ENCODE measurements around the gene AGBL3.
A peak's percentile ranks its signal among the peaks of the same experiment; 100 is the strongest.

Gene AGBL3

GRCh38 chr7:134942690-134943466, 43.4 kb upstream of the AGBL3 start:
- TF ChIP-seq, protein P1, sequence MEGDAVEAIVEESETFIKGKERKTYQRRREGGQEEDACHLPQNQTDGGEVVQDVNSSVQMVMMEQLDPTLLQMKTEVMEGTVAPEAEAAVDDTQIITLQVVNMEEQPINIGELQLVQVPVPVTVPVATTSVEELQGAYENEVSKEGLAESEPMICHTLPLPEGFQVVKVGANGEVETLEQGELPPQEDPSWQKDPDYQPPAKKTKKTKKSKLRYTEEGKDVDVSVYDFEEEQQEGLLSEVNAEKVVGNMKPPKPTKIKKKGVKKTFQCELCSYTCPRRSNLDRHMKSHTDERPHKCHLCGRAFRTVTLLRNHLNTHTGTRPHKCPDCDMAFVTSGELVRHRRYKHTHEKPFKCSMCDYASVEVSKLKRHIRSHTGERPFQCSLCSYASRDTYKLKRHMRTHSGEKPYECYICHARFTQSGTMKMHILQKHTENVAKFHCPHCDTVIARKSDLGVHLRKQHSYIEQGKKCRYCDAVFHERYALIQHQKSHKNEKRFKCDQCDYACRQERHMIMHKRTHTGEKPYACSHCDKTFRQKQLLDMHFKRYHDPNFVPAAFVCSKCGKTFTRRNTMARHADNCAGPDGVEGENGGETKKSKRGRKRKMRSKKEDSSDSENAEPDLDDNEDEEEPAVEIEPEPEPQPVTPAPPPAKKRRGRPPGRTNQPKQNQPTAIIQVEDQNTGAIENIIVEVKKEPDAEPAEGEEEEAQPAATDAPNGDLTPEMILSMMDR (IDR thresholded peaks at IDR 0.05): no peak

DNA sequence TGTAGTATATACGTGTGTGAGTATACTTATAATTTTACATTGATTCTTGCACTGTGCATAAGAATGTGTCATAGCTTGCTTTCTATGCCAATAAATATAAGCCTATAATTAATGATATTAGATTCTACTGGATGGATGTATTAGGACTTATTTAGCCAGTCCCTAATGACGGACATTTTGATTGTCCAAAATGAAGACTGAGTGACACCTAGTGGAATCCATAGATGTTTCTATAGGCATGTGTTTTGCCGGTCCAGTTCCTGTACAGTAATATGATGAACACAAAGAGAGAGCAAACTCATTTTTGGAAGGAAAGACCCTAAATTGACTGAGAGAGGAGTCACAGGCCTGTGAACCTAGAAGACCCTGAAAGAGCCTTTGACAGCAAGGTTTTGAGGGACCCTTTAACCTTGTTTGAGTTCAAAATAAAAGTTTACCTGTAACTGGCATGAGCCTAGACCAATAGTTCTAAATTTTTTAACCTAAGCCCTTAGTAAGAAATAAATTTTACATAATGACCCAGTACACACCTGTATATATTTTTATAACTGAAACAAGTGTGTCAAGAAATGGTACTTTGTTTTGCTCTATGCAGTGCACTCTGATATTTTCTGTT, 42.4 kb upstream of the AGBL3 start:
- TF ChIP-seq, protein P1 (IDR thresholded peaks at IDR 0.05): peak; percentile 71

GRCh38 chr7:134945691-134946090, 40.6 kb upstream of the AGBL3 start:
- TF ChIP-seq, protein P1 (IDR thresholded peaks at IDR 0.05): no peak

DNA sequence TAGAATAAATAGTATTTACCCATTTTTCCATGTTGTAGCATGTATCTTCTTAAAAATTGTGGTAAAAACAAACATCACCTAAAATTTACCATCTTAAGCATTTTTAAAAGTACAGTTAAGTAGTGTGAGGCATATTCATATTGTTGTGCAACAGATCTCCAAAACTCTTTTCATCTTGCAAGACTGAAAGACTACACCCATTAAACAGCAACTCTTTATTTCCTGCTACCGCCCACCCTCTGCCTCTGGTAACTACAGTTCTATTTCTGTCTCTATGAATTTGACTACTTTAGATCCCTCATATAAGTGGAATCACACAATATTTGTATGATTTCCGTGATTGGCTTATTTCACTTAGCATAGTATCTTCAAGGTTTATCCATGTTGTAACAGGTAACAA, 40.0 kb upstream of the AGBL3 start:
- TF ChIP-seq, protein P1 (IDR thresholded peaks at IDR 0.05): no peak

- TF ChIP-seq, protein P1 (IDR thresholded peaks at IDR 0.05): no peak
Observed at GRCh38 chr7:134947329-134947728, 39.0 kb upstream of the AGBL3 start.

- TF ChIP-seq, protein P1 (IDR thresholded peaks at IDR 0.05): no peak
Observed at GRCh38 chr7:134947831-134948230, 38.5 kb upstream of the AGBL3 start.

- TF ChIP-seq, protein P1 (IDR thresholded peaks at IDR 0.05): no peak
Observed at GRCh38 chr7:134948246-134948645, 38.1 kb upstream of the AGBL3 start.

All from LNCAP (cell line).